Activated CD8-positive, alpha-beta T cell treated with anti-CD3 and anti-CD28 coated beads for 36 hours (primary cell): Measurements from ENCODE around the gene FCRL6. TPM values are rescaled to one million over a fixed set of nuclear protein-coding genes. Genes with fewer than 3 reads are reported as not detected.

ENCODE experiments used
- ATAC-seq: fragments of 200-7000 bp; cut with Tn5 transposase; one replicate; pipeline ENCODE4 v1.10.0; 2021; ENCODE audit warnings: mild to moderate bottlenecking, moderate library complexity
- CTCF ChIA-PET: fragments of 350-600 bp; sonication (Branson Sonifier 250); formaldehyde crosslinking; loops from one replicate; lab custom pipeline; 2021; ENCODE audit warnings: antibody characterized with exemption; lab: Charles Lee
- POLR2A ChIA-PET: fragments of 350-600 bp; sonication (Branson Sonifier 250); formaldehyde crosslinking; loops from one replicate; lab custom pipeline; 2021; ENCODE audit warnings: antibody characterized with exemption; lab: Charles Lee
- DNase-seq: peaks from one replicate; pipeline ENCODE4 v3.0.0-alpha.2; 2020
- H3K27ac Mint-ChIP-seq: one replicate; pipeline ENCODE4 v1.8.0; 2021; ENCODE audit warnings: mild to moderate bottlenecking, mixed read lengths
- H3K27me3 Mint-ChIP-seq: one replicate; pipeline ENCODE4 v1.8.0; 2021; ENCODE audit warnings: mixed read lengths
- H3K36me3 Mint-ChIP-seq: one replicate; pipeline ENCODE4 v1.8.0; 2021; ENCODE audit warnings: low read depth, mixed read lengths
- H3K4me1 Mint-ChIP-seq: one replicate; pipeline ENCODE4 v1.8.0; 2021; ENCODE audit warnings: low read depth, mixed read lengths
- H3K4me3 Mint-ChIP-seq: one replicate; pipeline ENCODE4 v1.8.0; 2021; ENCODE audit warnings: mild to moderate bottlenecking, moderate library complexity, mixed read lengths
- H3K9me3 Mint-ChIP-seq: one replicate; pipeline ENCODE4 v1.8.0; 2021; ENCODE audit warnings: mixed read lengths
- CTCF ChIP-seq: fragments of 200-600 bp; IDR thresholded peaks from one replicate; pipeline ENCODE4 v1.8.0; 2022; ENCODE audit warnings: antibody characterized with exemption, mild to moderate bottlenecking
- intact Hi-C: fragments of 100-400 bp; cut with micrococcal nuclease; formaldehyde crosslinking; loops from one replicate; pipeline ENCODE4 v1.10.0; 2022
- total RNA-seq, 2 experiments: library from RNA; stranded (reverse); gene quantifications; one replicate each; pipeline ENCODE4 v1.2.3, GENCODE V29; 2021

Gene FCRL6
- total RNA-seq, 2 experiments from 2014 or later, result 0.20 TPM; not detected in 1

GRCh38 chr1:159838715-159839114 is 36.6 kb downstream of the FCRL6 start:
- ChIA-PET CTCF (interaction anchor here (1.1 to 1.4 kb wide), 2 partner anchors 12 to 52 kb away, joined by 4 read pairs; no protein-coding TSS in a partner anchor), POLR2A (no interaction called here)
- DNase-seq (no peak), ATAC-seq (no peak)
- H3K36me3 Mint-ChIP-seq, result peaks cover 6% of the 10 kb centered on the region
- no peak overlapping the region for H3K27ac Mint-ChIP-seq
- H3K4me1 Mint-ChIP-seq, result peaks cover 7% of the 10 kb centered on the region
- no peak for TF ChIP-seq CTCF
- no peaks in the 10 kb centered on the region for H3K9me3 Mint-ChIP-seq
- H3K4me3 Mint-ChIP-seq, result no peak overlapping the region
- intact Hi-C loops, result no loop called here
- no peaks in the 10 kb centered on the region for H3K27me3 Mint-ChIP-seq

GRCh38 chr1:159839116-159839849 is 37.1 kb downstream of the FCRL6 start:
- intact Hi-C loops, result no loop called here
- H3K27me3 Mint-ChIP-seq, result no peaks in the 10 kb centered on the region
- H3K27ac Mint-ChIP-seq, result no peak overlapping the region
- DNase-seq, result no peak
- no peak overlapping the region for H3K4me3 Mint-ChIP-seq
- H3K36me3 Mint-ChIP-seq, result peaks cover 6% of the 10 kb centered on the region
- peaks cover 7% of the 10 kb centered on the region for H3K4me1 Mint-ChIP-seq
- H3K9me3 Mint-ChIP-seq, result no peaks in the 10 kb centered on the region
- ChIA-PET POLR2A (interaction anchor here (0.5 kb wide), 1 partner anchor 111 kb away, joined by 3 read pairs; no protein-coding TSS in a partner anchor), CTCF (interaction anchor here (1.1 to 1.4 kb wide), 2 partner anchors 12 to 51 kb away, joined by 4 read pairs; no protein-coding TSS in a partner anchor)
- TF ChIP-seq CTCF, result no peak
- ATAC-seq, result no peak

GRCh38 chr1:159841749-159842148 is 39.6 kb downstream of the FCRL6 start:
- H3K27me3 Mint-ChIP-seq, result no peaks in the 10 kb centered on the region
- DNase-seq, result no peak
- no peak for ATAC-seq
- H3K27ac Mint-ChIP-seq, result no peak overlapping the region
- ChIA-PET CTCF (interaction anchor here (0.6 to 1.7 kb wide), 7 partner anchors 10 to 165 kb away, joined by 3 to 10 read pairs (median 4); partner anchors contain the start of gene DUSP23), POLR2A (interaction anchor here (0.9 to 1.7 kb wide), 2 partner anchors 10 to 11 kb away, joined by 5 read pairs; no protein-coding TSS in a partner anchor)
- intact Hi-C loops, result no loop called here
- no peak for TF ChIP-seq CTCF
- H3K4me3 Mint-ChIP-seq, result no peak overlapping the region
- peaks cover 7% of the 10 kb centered on the region for H3K4me1 Mint-ChIP-seq
- H3K36me3 Mint-ChIP-seq, result peaks cover 3% of the 10 kb centered on the region
- H3K9me3 Mint-ChIP-seq, result no peaks in the 10 kb centered on the region

GRCh38 chr1:159843459-159843858 is 41.3 kb downstream of the FCRL6 start:
- Mint-ChIP-seq H3K9me3 (no peaks in the 10 kb centered on the region), H3K4me1 (peaks cover 9% of the 10 kb centered on the region), H3K27ac (no peak overlapping the region), H3K4me3 (no peak overlapping the region), H3K36me3 (no peaks in the 10 kb centered on the region), H3K27me3 (no peaks in the 10 kb centered on the region)
- ATAC-seq (no peak), DNase-seq (no peak)
- no peak for TF ChIP-seq CTCF
- intact Hi-C loops, result no loop called here
- POLR2A ChIA-PET, result no interaction called here
- CTCF ChIA-PET, result interaction anchor here (1.0 to 1.6 kb wide), 3 partner anchors 29 to 54 kb away, joined by 3 to 7 read pairs (median 4); no protein-coding TSS in a partner anchor
